GM18526 (cell line): Measurements from ENCODE around the gene ST6GALNAC4.

Experiments used
- POLR2A ChIP-seq: IDR thresholded peaks from 3 replicates; pipeline ENCODE4 v1.6.1; 2011; ENCODE audit not compliant: insufficient read length; ENCODE audit errors: extremely low read depth

The ST6GALNAC4 gene

DNA sequence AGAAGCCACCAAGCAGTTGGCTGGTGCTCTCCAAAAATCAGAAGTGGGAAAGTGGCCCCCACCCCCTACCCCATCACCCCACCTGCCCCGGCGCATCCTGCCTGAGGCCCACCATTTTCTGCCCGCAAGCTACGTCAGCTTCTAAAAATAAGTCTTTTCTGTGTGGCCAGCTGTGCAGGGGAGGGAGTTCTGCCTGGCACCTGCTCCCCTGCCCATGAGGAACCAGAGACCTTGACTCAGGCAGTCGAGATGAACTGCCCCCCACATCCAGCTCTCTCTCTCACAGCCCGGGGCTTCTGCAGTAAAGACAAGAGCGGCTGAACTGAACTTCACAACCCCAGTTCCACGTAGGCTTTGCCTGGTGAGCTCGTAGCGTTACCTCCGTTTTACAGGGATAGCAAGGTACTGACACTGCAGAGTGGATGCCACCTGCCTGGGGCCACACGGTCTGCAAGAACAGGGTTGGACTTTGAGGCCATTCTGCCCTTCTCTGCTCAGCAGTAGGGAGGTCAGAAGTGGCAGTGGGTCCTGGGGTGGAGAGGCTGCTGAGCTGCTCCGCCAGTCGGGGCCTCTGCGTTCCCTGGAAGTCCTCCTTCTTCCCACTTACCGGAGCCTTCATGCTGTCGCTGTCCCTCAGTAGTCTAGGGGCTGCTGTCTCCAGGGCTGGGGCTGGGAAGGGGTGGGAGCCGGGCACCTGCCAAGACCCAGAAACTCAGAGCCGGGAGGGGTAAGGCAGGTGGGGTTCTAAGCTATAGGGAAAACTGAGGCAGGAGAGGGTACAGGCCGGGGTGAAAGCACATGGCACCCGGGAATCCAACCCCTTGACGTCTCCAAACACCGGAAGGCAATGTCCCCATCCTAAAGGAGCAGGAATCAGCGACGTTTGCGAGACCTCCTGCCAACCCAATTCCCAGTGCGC, 781 bp downstream of the ST6GALNAC4 start:
- peak; percentile 83 for TF ChIP-seq POLR2A

GRCh38 chr9:127915325-127915752, 1.5 kb downstream of the ST6GALNAC4 start:
- no peak for TF ChIP-seq POLR2A

DNA sequence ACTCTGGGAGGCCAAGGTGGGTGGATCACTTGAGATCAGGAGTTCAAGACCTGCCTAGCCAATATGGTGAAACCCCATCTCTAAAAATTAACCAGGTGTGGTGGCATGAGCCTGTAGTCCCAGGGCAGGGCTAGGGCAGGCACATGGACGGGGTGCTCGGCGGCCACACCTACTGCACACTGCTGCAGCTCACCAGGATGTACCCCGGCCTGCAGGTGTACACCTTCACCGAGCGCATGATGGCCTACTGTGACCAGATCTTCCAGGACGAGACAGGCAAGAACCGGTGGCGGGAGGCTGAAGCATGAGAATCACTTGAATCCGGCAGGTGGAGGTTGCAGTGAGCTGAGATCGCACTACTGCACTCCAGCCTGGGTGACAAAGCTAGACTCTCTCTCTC, 3.2 kb downstream of the ST6GALNAC4 start:
- TF ChIP-seq POLR2A: no peak

GRCh38 chr9:127912882-127913281, 4.0 kb downstream of the ST6GALNAC4 start:
- TF ChIP-seq POLR2A: no peak

GRCh38 chr9:127912296-127912695, 4.5 kb downstream of the ST6GALNAC4 start:
- no peak for TF ChIP-seq POLR2A

DNA sequence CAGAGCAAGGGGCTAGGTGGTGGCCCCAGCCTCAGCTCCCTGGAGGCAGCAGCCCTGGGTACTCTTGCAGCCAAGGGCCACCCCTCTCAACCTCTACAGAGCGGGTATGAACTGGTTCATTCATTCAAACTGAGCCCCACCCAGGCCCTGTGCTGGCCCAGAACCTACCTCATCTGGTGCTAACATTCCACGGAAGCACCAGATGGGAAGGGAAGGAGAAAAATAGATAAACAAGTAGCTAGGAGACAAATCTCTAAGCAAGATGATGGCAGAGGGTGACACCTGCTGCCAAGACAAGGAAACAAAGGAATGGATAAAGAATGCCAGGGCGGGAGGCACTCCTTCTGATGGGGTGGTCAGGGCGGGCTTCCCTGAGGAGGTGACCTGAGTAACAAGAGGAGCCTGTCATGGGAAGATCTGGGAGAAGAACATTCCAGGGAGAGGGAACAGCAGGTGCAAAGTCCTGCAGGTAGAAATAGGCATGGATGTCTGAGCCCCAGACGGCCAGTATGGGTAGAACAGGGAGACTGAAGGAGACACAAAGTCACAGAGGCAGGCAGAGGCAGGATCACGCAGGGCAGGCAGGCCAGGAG, 6.1 kb downstream of the ST6GALNAC4 start:
- TF ChIP-seq POLR2A: no peak

- TF ChIP-seq POLR2A: no peak
Observed at GRCh38 chr9:127909839-127910273, 7.0 kb downstream of the ST6GALNAC4 start.

- no peak for TF ChIP-seq POLR2A
Observed at GRCh38 chr9:127908660-127908926, 8.2 kb downstream of the ST6GALNAC4 start.

DNA sequence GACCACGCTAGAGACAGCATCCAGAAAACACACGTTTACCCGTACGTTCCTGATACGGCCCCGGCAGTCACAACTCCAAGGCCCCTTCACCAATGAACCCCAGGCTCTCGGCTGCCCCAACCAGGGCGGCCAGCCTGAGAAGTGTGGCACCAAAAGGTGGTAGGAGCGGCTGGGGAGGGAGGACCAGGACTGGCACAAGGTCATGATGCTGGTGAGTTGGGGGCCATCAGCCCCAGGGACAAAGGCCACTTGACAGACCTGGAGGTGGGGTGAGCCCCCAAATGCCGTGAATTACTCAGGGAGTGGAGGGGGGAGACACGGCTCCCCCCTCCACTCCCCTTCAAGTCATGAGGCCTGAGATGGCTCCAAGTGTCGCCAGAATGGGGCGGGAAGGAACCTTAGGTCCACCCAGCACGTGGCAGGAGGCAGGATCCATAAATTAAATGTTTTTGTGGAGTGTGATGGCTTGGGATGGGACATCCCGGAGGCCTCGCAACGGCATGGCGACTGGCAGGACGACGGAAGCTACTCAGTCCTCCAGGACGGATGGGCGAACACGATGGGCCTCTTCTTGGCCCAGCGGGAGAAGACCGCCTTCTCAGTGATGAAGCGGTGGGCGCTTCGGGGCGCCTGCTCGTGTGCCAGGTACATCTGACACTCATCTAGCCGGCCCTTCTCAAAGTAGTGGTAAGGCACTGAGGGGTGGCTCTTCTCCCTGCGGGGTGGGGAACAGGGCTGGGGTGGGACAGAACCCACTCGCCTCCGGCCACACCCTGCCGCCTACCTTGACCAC, 8.8 kb downstream of the ST6GALNAC4 start:
- TF ChIP-seq POLR2A: no peak

DNA sequence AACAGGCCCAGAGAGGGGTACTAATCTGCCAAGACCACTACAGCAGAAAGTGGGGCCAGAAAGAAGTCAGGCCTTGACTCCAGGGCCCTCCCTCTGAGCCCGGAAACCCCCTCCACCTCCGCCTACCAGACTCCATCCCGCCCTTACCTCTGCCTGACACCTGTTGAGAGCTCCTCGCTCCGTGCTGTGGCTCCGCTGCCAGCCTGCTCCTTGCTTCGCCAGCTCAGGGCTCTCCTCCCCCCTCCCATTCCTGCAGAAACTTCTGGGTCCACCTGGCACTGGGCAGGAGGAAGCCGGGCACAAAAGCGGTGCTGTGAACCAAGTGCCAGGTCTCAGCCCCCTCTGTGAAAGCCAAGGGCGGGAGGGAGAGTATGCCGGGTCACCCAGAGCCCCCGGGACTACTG, 11.1 kb downstream of the ST6GALNAC4 start:
- TF ChIP-seq POLR2A: peak; percentile 49

DNA sequence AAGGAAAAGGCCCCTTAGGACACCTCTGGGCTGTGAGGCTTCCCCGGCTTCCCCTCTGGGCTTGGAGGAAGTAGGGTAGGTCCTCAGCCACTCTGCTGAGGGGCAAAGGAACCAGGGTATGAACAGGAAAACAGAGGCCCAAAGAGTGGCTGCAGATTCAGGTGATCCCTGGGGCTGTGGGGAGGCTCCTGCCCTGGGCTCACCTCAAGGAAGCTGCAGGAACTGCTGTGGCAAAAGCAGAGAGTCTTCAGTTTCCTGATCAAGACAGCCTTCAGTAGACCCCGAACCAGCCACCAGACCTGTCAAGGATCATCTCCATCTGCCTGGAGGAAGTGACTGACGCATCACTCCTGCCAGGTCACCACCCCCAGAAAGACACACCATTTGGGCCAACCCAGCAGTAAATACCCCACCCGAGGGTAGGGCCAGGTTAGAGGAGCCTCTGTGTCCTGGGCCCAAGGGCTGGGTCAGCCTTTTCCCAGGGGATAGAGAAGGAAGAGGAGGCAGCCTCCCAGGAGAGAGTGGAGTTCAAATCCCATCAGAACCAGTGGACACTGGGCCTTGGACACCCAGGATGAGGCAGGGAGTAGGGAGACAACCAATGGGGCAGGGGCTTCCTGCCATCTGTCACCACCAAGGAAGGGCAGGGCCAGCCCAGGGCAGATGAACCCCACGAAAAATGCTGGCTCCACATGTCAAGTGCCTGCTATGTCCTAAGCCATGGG, 11.7 kb downstream of the ST6GALNAC4 start:
- TF ChIP-seq POLR2A: peak; percentile 27

DNA sequence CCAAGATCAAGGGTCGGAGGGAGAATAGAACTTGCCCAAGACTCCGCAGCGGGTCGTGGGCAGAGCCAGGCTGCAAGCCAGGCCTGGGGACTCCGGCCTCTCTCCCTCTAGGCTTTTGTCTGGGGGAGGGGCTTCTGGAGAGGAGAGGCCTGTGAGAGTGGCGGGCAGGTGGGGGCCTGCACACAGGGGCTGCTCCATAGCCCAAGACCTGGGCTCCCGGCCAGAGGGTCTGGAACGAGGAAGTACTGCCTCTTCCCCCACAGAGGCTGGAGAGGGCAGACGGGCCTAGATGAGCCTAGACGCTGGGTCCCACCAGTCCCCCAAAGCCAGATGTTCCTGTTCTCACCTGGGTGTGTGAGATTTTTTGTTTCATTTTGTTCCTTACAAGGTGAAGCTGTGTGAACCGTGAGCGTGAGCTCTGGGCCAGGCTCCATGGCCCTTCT, 12.3 kb downstream of the ST6GALNAC4 start:
- peak; percentile 5 for TF ChIP-seq POLR2A

- TF ChIP-seq POLR2A: peak; percentile 49
Observed at GRCh38 chr9:127903557-127904475, 13.0 kb downstream of the ST6GALNAC4 start.

DNA sequence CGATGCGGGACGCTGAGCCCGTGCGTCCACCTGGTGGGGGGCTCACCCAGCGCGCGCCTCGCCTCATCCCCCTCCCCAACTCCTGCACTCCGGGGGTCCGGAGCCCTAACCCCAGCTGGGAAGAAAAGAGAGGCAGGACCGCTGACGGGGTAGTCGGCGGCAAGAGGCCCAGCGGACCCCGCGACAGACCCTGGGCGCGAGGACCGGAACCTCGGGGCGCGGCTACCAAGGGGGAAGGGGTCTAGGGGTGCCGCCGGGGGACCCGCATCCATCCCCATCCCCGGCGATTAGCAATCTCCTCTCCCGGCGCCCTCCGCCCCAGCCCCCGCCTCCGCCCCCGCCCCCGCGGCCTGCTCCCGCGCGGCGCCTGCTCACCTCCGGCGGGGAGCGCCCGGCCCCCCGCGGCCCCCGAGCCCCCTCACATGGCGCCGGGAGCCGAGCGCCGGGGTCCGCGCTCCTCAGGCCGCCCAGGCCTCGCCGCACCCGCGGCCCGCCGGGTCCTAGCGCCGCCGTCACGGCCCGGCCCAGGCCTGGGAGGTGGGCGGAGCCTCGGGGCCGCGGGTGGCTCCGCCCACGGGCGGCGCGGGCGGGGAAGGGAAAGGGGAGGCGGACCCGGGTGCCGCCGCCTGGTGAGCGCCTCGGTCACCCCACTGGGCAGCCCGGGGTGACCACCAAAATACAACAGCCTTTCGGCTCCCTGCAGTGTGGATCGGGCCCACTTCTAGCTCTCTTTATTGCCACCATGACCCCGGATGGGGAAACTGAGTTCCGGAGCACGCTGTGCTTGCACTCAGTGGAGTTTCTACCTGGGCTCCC, 17.5 kb downstream of the ST6GALNAC4 start, which contains the start of gene ST6GALNAC6:
Gene ST6GALNAC6 (minus strand): TSS at position 476 of the 816 bp plus-strand sequence. CDS start 1,622 bp downstream, outside the sequence.
- TF ChIP-seq POLR2A: peak; percentile 48
